ENCODE data around the gene GRIP1. TPM values are rescaled to one million over a fixed set of nuclear protein-coding genes. Genes with fewer than 3 reads are reported as not detected.
A peak's percentile ranks its signal among the peaks of the same experiment; 100 is the strongest.

The GRIP1 gene
- total RNA-seq, 2 donors from 2014 or later = 5.2 to 19.5 TPM

DNA sequence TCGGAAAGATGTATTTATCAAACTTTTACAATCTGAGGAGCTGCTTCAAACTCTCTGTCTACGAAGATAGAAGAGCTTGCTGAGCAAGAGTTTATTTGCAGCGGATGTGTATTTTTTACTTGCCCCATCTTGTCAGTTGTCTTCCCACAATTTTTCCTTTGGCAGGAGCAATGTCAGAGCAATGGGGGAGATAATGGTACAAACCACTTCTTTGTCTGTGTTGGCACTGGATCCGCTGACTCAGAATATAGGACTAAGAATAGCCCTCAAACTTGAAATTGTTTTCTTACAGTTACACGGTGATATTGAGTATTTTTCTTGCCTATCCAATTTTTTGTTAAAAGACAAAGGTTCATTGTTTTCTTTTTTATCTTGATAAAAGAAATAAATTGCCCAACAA lies 348.9 kb downstream of the GRIP1 start:
- Histone ChIP-seq H3K9me3 (no peaks in the 10 kb centered on the region), H3K27me3 (replicated peaks; ENCODE audit: insufficient read depth) (no peaks in the 10 kb centered on the region), H3K4me3 (no peak overlapping the region), H3K36me3 (no peaks in the 10 kb centered on the region), H3K4me1 (replicated peaks) (no peaks in the 10 kb centered on the region), H3K27ac (no peak overlapping the region)
- TF ChIP-seq, protein P1, sequence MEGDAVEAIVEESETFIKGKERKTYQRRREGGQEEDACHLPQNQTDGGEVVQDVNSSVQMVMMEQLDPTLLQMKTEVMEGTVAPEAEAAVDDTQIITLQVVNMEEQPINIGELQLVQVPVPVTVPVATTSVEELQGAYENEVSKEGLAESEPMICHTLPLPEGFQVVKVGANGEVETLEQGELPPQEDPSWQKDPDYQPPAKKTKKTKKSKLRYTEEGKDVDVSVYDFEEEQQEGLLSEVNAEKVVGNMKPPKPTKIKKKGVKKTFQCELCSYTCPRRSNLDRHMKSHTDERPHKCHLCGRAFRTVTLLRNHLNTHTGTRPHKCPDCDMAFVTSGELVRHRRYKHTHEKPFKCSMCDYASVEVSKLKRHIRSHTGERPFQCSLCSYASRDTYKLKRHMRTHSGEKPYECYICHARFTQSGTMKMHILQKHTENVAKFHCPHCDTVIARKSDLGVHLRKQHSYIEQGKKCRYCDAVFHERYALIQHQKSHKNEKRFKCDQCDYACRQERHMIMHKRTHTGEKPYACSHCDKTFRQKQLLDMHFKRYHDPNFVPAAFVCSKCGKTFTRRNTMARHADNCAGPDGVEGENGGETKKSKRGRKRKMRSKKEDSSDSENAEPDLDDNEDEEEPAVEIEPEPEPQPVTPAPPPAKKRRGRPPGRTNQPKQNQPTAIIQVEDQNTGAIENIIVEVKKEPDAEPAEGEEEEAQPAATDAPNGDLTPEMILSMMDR (IDR thresholded peaks at IDR 0.05) = no peak
- TF ChIP-seq POLR2AphosphoS5 (IDR thresholded peaks at IDR 0.05) (no peak), POLR2A (IDR thresholded peaks at IDR 0.05) (no peak)
- peak; percentile 36 for DNase-seq (ENCODE audit: low spot score)
- 45% methylated on average over 5 of the region's 5 CpGs for WGBS
- intact Hi-C loops (cut with DNase I) = no loop called here

DNA sequence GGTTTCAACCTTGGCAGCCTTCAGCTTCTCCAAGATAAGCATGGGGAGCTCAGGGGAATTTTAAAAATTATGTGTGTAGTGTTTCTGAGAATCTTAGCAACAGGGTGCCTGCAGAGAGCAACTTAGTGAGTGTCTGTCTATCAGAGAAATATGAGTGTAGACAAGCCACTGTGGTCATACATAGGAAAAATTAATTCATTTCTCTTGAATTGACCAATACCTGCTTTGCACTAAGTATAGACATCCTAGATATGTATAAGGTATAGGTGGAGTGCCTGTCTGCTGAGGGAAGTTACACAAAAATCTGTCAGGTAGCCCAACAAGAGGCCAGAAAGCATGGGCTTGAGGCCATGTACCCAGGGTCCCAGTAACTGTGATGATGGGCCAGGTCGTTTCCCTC lies 355.9 kb downstream of the GRIP1 start:
- Histone ChIP-seq H3K27me3 (replicated peaks; ENCODE audit: insufficient read depth) (no peaks in the 10 kb centered on the region), H3K36me3 (no peaks in the 10 kb centered on the region), H3K4me3 (no peak overlapping the region), H3K9me3 (no peaks in the 10 kb centered on the region), H3K4me1 (replicated peaks) (no peaks in the 10 kb centered on the region), H3K27ac (no peak overlapping the region)
- intact Hi-C loops (cut with DNase I) = no loop called here
- DNase-seq (ENCODE audit: low spot score) = no peak
- 84% methylated on average over 1 of the region's 1 CpG for WGBS
- TF ChIP-seq POLR2AphosphoS5 (IDR thresholded peaks at IDR 0.05) (no peak), POLR2A (IDR thresholded peaks at IDR 0.05) (no peak)
- TF ChIP-seq, protein P1 (IDR thresholded peaks at IDR 0.05) = no peak

DNA sequence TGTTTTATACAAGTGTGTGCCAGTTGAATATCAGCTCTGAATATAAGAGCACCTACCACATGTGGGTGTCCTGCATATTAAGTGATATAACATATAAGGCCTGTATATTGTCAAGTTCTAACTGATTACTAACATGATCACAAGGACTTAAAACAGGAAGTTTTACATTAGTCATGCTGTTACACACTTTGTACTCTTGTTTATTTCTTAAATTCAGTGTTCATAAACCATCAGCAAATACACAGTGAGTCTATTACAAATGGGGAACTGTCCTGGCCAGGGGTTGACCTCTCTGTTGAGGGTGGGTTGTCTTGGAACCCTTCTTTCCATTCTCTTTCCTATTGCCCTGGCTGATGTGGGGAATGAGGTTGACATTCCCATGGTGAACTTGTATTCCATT lies 357.4 kb downstream of the GRIP1 start:
- Histone ChIP-seq H3K36me3 (no peaks in the 10 kb centered on the region), H3K4me3 (no peak overlapping the region), H3K9me3 (no peaks in the 10 kb centered on the region), H3K27me3 (replicated peaks; ENCODE audit: insufficient read depth) (no peaks in the 10 kb centered on the region), H3K4me1 (replicated peaks) (no peaks in the 10 kb centered on the region), H3K27ac (no peak overlapping the region)
- intact Hi-C loops (cut with DNase I) = no loop called here
- no peak for DNase-seq (ENCODE audit: low spot score)
- no peak for TF ChIP-seq POLR2A (IDR thresholded peaks at IDR 0.05)
- TF ChIP-seq, protein P1 (IDR thresholded peaks at IDR 0.05) = no peak
- no peak for TF ChIP-seq POLR2AphosphoS5 (IDR thresholded peaks at IDR 0.05)

DNA sequence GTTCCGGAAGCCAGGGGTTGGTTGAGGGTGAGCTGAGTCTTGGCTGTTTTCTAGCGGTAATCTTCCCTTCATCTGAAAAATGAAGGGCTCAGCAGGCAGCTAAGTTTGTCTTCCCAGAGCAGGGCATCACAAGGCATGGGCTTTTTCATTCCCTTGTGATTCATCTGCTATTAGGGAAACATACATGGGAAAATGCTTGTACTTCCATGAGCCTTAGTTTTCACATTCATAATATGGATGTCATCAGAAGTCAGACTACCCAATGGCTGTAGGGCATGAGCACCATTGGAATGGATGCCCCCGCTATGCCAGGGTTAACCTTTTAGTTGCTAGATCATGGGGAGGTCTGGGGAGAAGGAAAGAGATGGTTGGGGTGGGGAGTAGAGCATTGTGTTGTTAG lies 357.9 kb downstream of the GRIP1 start:
- TF ChIP-seq POLR2A (IDR thresholded peaks at IDR 0.05) = no peak
- TF ChIP-seq POLR2AphosphoS5 (IDR thresholded peaks at IDR 0.05) = no peak
- TF ChIP-seq, protein P1 (IDR thresholded peaks at IDR 0.05) = no peak
- Histone ChIP-seq H3K27ac (no peak overlapping the region), H3K4me3 (no peak overlapping the region), H3K36me3 (no peaks in the 10 kb centered on the region), H3K4me1 (replicated peaks) (no peaks in the 10 kb centered on the region), H3K27me3 (replicated peaks; ENCODE audit: insufficient read depth) (no peaks in the 10 kb centered on the region), H3K9me3 (no peaks in the 10 kb centered on the region)
- intact Hi-C loops (cut with DNase I) = no loop called here
- 98% methylated on average over 3 of the region's 3 CpGs for WGBS
- no peak for DNase-seq (ENCODE audit: low spot score)

DNA sequence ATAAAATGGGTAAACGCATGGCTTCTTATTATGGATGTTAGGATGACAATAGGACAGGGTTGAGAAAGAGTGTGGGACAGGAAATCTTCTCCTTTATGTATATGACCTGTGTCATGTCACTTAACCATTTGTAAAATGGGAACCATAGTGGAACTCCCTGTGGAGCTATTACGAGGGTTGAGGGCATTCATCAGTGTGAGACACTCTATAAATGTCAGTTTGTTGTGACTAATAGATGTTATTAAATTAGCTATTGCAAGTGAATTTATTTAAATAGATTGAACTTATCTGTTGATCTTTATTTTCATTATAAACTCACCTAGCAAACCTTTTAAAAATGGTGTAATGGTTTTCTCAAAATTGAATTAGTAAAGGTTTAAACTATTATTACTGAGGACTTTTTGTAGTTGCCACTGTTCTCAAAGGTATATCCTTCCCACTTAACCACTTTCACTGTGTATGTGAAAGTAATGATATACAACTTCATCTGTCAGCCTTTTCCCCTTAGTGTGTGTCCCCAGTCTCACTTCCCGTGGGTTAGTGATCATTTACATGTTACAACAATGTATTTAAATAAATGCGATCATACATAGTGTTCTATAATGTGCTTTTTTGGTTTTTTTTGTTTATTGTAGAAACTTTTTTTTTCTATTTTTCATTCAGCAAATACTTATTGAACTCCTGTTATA lies 359.5 kb downstream of the GRIP1 start:
- WGBS = 49% methylated on average over 4 of the region's 4 CpGs
- Histone ChIP-seq H3K27ac (no peak overlapping the region), H3K4me3 (no peak overlapping the region), H3K27me3 (replicated peaks; ENCODE audit: insufficient read depth) (no peaks in the 10 kb centered on the region), H3K4me1 (replicated peaks) (no peaks in the 10 kb centered on the region), H3K9me3 (no peaks in the 10 kb centered on the region), H3K36me3 (no peaks in the 10 kb centered on the region)
- TF ChIP-seq POLR2AphosphoS5 (IDR thresholded peaks at IDR 0.05) (no peak), POLR2A (IDR thresholded peaks at IDR 0.05) (no peak)
- TF ChIP-seq, protein P1 (IDR thresholded peaks at IDR 0.05) = no peak
- DNase-seq (ENCODE audit: low spot score) = no peak
- intact Hi-C loops (cut with DNase I) = no loop called here

Measured in prostate gland (tissue), 2 donors.